Tibial nerve (tissue), 3 donors: ENCODE results near the gene SERPINI1.

ENCODE experiments used
- POLR2A ChIP-seq, 2 donors: fragments of 450-650 bp; IDR thresholded peaks; one replicate each; pipeline ENCODE4 v1.6.1; 2017; ENCODE audit warnings: antibody characterized with exemption in 2 of 2, mild to moderate bottlenecking in 2 of 2, moderate library complexity in 2 of 2
- TF ChIP-seq, protein P1 (sequence below), 5 experiments: fragments of 200-600 bp in 3 of 5; fragments of 450-650 bp in 2 of 5; sonication (generic) in 3 of 5; IDR thresholded peaks; one replicate each; pipeline ENCODE4 v1.5.1; 2016 to 2019; ENCODE audit warnings: antibody characterized with exemption in 5 of 5, mild to moderate bottlenecking in 3 of 5, moderate library complexity in 2 of 5

DNA sequence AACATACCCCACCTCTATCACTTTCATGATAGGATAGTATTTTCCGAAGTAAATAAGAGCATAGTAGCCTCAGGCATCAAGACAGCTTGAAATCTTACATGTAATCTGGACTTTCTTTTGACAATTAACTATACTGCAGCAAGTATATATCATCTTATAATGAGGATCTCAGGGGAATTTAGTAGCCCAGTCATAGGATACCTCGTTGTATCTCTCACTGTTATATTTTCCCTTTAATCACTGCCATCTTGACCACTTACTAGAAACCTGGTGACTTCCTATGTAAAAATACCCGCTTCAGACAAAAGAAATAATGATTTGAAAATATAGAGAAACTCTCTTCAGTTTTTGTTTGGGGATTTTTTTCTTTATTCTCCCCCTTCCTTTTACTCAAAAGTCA is 88.2 kb downstream of the SERPINI1 start:
- TF ChIP-seq, protein P1, sequence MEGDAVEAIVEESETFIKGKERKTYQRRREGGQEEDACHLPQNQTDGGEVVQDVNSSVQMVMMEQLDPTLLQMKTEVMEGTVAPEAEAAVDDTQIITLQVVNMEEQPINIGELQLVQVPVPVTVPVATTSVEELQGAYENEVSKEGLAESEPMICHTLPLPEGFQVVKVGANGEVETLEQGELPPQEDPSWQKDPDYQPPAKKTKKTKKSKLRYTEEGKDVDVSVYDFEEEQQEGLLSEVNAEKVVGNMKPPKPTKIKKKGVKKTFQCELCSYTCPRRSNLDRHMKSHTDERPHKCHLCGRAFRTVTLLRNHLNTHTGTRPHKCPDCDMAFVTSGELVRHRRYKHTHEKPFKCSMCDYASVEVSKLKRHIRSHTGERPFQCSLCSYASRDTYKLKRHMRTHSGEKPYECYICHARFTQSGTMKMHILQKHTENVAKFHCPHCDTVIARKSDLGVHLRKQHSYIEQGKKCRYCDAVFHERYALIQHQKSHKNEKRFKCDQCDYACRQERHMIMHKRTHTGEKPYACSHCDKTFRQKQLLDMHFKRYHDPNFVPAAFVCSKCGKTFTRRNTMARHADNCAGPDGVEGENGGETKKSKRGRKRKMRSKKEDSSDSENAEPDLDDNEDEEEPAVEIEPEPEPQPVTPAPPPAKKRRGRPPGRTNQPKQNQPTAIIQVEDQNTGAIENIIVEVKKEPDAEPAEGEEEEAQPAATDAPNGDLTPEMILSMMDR (IDR thresholded peaks at IDR 0.05) = no peak
- no peak for TF ChIP-seq POLR2A (IDR thresholded peaks at IDR 0.05)
